Spleen (tissue), 7 donors: Measurements from ENCODE around the gene SHROOM4.

Source experiments
- CTCF ChIP-seq, 11 experiments: fragments of 200-600 bp in 7 of 11; fragments of 450-650 bp in 4 of 11; sonication (generic) in 4 of 11; IDR thresholded peaks in 8 of 11; conservative IDR thresholded peaks in 3 of 11; 1 replicate in 7 of 11; 2 replicates in 4 of 11; pipeline versions ENCODE4 v1.4.0 to v1.8.0; 2016 to 2021; ENCODE audit warnings: antibody characterized with exemption in 11 of 11, inconsistent platforms in 4 of 11, mild to moderate bottlenecking in 1 of 11
- POLR2A ChIP-seq, 3 donors: fragments of 450-650 bp; IDR thresholded peaks; one replicate each; pipeline ENCODE4 v1.5.1; 2017; ENCODE audit warnings: antibody characterized with exemption in 3 of 3, mild to moderate bottlenecking in 1 of 3
- donor health status: DM: no; HTN: no; CAD: no; lungs with moderate emphysema.
- donor health status: DM: no; HTN: no; CAD: no.
- donor health status: DM: no; HTN: no; CAD: no.

DNA sequence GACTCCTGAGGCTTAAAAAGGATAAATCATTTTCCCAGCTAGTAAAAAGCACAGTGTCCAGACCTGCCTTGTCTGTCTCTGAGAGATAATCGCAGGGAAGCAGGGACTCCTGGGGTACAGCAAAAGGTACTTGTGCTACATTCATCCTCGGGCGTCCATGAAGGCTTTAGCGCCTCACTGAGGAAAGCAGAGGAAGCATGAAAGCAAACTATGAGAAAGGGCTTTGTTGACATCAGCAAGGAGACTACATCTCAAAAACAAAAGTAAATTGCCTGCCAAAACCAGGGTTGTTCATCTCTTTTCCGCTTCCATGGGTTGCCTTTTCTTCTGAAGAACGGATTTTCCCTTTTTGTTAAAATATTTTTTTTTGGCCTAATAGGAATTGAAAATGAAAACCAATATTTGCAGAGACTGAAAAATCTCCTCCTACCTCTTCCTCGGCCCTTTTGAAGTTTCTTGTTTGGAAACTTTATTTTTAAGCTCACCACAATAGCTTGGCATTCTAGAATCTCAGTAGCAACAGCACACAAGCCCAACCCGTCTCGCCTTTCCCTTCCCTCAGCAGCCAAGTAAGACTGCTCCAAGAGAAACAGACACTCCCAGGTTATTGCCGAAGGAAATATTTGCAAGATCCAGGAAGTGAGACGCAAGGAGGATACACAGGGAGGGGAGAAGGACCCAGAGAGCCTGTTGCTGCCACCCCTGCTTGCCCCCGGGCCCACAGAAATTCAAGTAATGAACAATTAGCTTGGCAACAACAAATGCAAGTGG, 195.0 kb downstream of the SHROOM4 start:
- no peak for TF ChIP-seq CTCF (IDR thresholded peaks at IDR 0.05 in 8 of 11, conservative IDR thresholded peaks at IDR 0.05 in 3 of 11)
- no peak for TF ChIP-seq POLR2A (IDR thresholded peaks at IDR 0.05)
